Vagina (tissue), 2 donors: ENCODE results near the gene CDK5RAP3. TPM values are rescaled to one million over a fixed set of nuclear protein-coding genes. Genes with fewer than 3 reads are reported as not detected.

ENCODE experiments used
- DNase-seq, 2 donors: peaks; one replicate each; pipeline ENCODE4 v3.0.0-alpha.2; 2017; ENCODE audit errors: extremely low spot score in 2 of 2
- H3K27ac ChIP-seq: fragments of 200-600 bp; sonication (generic); one replicate; pipeline ENCODE4 v1.5.1; 2019
- H3K27me3 ChIP-seq: fragments of 200-600 bp; sonication (generic); one replicate; pipeline ENCODE4 v1.5.1; 2019
- H3K36me3 ChIP-seq, 2 donors: fragments of 200-600 bp; sonication (generic); one replicate each; pipeline ENCODE4 v1.5.1; 2017 to 2019
- H3K4me1 ChIP-seq: fragments of 200-600 bp; sonication (generic); one replicate; pipeline ENCODE4 v1.5.1; 2019
- H3K4me3 ChIP-seq, 2 donors: fragments of 200-600 bp; sonication (generic); 1 replicate in 1 of 2; 2 replicates in 1 of 2; pipeline ENCODE4 v1.5.1; 2016 to 2019
- H3K9me3 ChIP-seq: fragments of 200-600 bp; sonication (generic); one replicate; pipeline ENCODE4 v1.5.1; 2019
- CTCF ChIP-seq, 3 experiments: fragments of 450-650 bp in 2 of 3; fragments of 200-600 bp in 1 of 3; sonication (generic) in 1 of 3; IDR thresholded peaks; one replicate each; pipeline ENCODE4 v1.5.1; 2017 to 2019; ENCODE audit warnings: antibody characterized with exemption in 3 of 3, mild to moderate bottlenecking in 2 of 3, moderate library complexity in 2 of 3
- POLR2A ChIP-seq, 2 donors: fragments of 450-650 bp; IDR thresholded peaks; one replicate each; pipeline ENCODE4 v1.6.1; 2017; ENCODE audit warnings: antibody characterized with exemption in 2 of 2, mild to moderate bottlenecking in 2 of 2, moderate library complexity in 2 of 2
- POLR2AphosphoS5 ChIP-seq, 2 donors: sonication (generic); formaldehyde crosslinking; IDR thresholded peaks; one replicate each; pipeline ENCODE4 v1.9.0; 2017; ENCODE audit warnings: antibody characterized with exemption in 2 of 2, mild to moderate bottlenecking in 2 of 2, low read depth in 1 of 2; ENCODE audit not compliant: insufficient read depth in 1 of 2
- intact Hi-C: fragments of 100-400 bp; cut with DNase I; formaldehyde crosslinking; loops from one replicate; pipeline ENCODE4 v1.15.1; 2023
- total RNA-seq: library from RNA; depleted of rRNA; stranded (reverse); fragments of >200 nt; gene quantifications from one replicate; pipeline ENCODE4 v1.2.3, GENCODE V29; 2016

CDK5RAP3 gene
- total RNA-seq, 1 donor from 2014 or later, result 144 TPM

GRCh38 chr17:47941246-47942095 lies 29.4 kb upstream of the CDK5RAP3 start, which contains the start of gene PNPO:
Gene PNPO (plus strand): TSS chr17:47941571. CDS start chr17:47941676, 105 bp downstream.
- H3K27me3 ChIP-seq, result no peaks in the 10 kb centered on the region
- H3K9me3 ChIP-seq, result no peaks in the 10 kb centered on the region
- peak within 1 kb of the TSS; percentile 75 for H3K27ac ChIP-seq
- peaks cover 22% of the 10 kb centered on the region for H3K4me1 ChIP-seq
- TF ChIP-seq POLR2AphosphoS5 (IDR thresholded peaks at IDR 0.05; ENCODE audit: insufficient read depth in 1 of 2, low read depth in 1 of 2) (peak; percentile 78 to 87), POLR2A (IDR thresholded peaks at IDR 0.05) (no peak)
- intact Hi-C loops, result loop anchor here (10.0 kb wide), 2 partner anchors 47 to 83 kb away; partner anchors contain the start of gene SP2
- peak within 1 kb of the TSS; percentile 73 to 90 for H3K4me3 ChIP-seq
- H3K36me3 ChIP-seq, result peaks cover 0 to 10% of the 10 kb centered on the region in 2 donors
- DNase-seq, result peak; percentile 98 to 99

GRCh38 chr17:47942096-47942510 lies 28.8 kb upstream of the CDK5RAP3 start:
- peaks cover 22% of the 10 kb centered on the region for H3K4me1 ChIP-seq
- peaks cover 0 to 10% of the 10 kb centered on the region in 2 donors for H3K36me3 ChIP-seq
- intact Hi-C loops, result loop anchor here (10.0 kb wide), 2 partner anchors 47 to 83 kb away; partner anchors contain the start of gene SP2
- H3K27ac ChIP-seq, result peak overlapping the region; percentile 75
- H3K27me3 ChIP-seq, result no peaks in the 10 kb centered on the region
- TF ChIP-seq POLR2A (IDR thresholded peaks at IDR 0.05) (no peak), POLR2AphosphoS5 (IDR thresholded peaks at IDR 0.05; ENCODE audit: insufficient read depth in 1 of 2, low read depth in 1 of 2) (no peak), CTCF (IDR thresholded peaks at IDR 0.05) (no peak)
- H3K9me3 ChIP-seq, result no peaks in the 10 kb centered on the region
- DNase-seq, result no peak
- peak overlapping the region; percentile 73 to 90 for H3K4me3 ChIP-seq

DNA sequence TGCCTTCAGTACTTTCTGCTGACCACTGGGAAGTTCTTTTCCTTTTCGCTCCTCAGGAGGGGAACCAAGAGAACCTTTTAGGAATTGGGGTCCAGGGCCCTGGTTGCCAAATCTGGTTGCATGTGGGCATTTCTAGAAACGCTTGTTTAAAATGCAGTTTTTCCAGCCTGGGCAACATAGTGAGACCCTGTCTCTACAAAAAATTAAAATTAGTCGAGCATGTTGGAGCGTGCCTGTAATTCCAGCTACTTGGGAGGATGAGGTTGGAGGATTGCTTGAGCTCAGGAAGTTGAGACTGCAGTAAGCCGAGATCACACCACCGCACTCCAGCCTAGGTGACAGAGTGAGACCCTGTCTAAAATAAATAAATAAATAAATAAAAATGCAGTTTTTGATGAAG lies 28.3 kb upstream of the CDK5RAP3 start:
- H3K36me3 ChIP-seq, result peaks cover 0 to 10% of the 10 kb centered on the region in 2 donors
- H3K4me3 ChIP-seq, result peak overlapping the region in 1 of 2 donors; percentile 90
- TF ChIP-seq POLR2A (IDR thresholded peaks at IDR 0.05) (no peak), POLR2AphosphoS5 (IDR thresholded peaks at IDR 0.05; ENCODE audit: insufficient read depth in 1 of 2, low read depth in 1 of 2) (no peak)
- no peak overlapping the region for H3K27ac ChIP-seq
- no peaks in the 10 kb centered on the region for H3K27me3 ChIP-seq
- DNase-seq, result no peak
- H3K4me1 ChIP-seq, result peaks cover 22% of the 10 kb centered on the region
- no peaks in the 10 kb centered on the region for H3K9me3 ChIP-seq
- intact Hi-C loops, result loop anchor here (10.0 kb wide), 2 partner anchors 48 to 82 kb away; partner anchors contain the start of gene SP2

GRCh38 chr17:47945080-47945479 lies 25.8 kb upstream of the CDK5RAP3 start:
- TF ChIP-seq CTCF (IDR thresholded peaks at IDR 0.05), result no peak
- TF ChIP-seq POLR2A (IDR thresholded peaks at IDR 0.05), result no peak
- no peak for TF ChIP-seq POLR2AphosphoS5 (IDR thresholded peaks at IDR 0.05; ENCODE audit: insufficient read depth in 1 of 2, low read depth in 1 of 2)
- H3K27me3 ChIP-seq, result no peaks in the 10 kb centered on the region
- H3K27ac ChIP-seq, result no peak overlapping the region
- DNase-seq, result no peak
- no peak overlapping the region for H3K4me3 ChIP-seq
- no peaks in the 10 kb centered on the region for H3K9me3 ChIP-seq
- intact Hi-C loops, result loop anchor here (10.0 kb wide), 2 partner anchors 50 to 80 kb away; partner anchors contain the start of gene SP2
- H3K4me1 ChIP-seq, result peaks cover 36% of the 10 kb centered on the region
- H3K36me3 ChIP-seq, result peaks cover 0 to 10% of the 10 kb centered on the region in 2 donors

DNA sequence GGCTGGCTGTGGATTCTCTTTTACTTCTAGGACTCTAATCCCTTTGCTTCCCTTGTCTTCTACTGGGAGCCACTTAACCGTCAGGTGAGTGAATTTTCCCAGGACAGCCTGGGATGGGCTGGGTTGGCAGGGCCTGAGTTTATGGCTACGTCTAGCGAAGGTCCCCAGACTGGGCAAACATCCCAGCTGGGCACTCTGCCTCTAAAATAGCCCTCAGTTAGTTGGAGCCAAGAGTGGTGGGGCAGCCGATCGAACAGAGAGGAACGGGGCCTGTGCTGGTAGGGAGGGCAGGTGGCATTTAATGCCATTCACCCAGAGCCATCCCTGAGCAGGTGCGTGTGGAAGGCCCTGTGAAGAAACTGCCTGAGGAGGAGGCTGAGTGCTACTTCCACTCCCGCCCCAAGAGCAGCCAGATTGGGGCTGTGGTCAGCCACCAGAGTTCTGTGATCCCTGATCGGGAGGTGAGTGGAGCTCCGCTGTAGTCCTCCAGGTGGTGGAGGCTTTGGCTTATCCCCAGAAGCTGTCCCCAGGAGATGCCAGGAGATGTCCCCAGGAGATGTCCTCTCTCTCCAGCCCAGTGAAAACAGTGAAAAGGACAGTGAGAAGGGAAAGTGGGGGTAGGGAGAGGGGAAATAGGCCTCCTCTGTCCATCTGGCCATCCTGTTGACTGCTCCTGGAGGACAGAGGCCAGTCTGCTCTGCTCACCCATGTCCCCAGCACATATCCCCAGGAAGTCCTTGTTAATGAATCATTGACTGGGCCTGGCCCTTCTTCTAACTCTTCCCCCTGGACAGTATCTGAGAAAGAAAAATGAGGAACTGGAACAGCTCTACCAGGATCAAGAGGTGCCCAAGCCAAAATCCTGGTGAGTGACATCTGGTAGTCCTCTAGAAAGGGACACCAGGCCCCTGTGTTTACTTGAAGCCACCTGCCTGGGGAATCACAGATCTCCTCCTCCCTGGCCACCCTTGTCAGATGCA lies 25.1 kb upstream of the CDK5RAP3 start:
- no peak for DNase-seq
- H3K27ac ChIP-seq, result no peak overlapping the region
- TF ChIP-seq CTCF (IDR thresholded peaks at IDR 0.05) (no peak), POLR2A (IDR thresholded peaks at IDR 0.05) (no peak), POLR2AphosphoS5 (IDR thresholded peaks at IDR 0.05; ENCODE audit: insufficient read depth in 1 of 2, low read depth in 1 of 2) (no peak)
- no peaks in the 10 kb centered on the region for H3K9me3 ChIP-seq
- peaks cover 0 to 10% of the 10 kb centered on the region in 2 donors for H3K36me3 ChIP-seq
- H3K4me1 ChIP-seq, result peaks cover 30% of the 10 kb centered on the region
- H3K27me3 ChIP-seq, result no peaks in the 10 kb centered on the region
- no peak overlapping the region for H3K4me3 ChIP-seq
- intact Hi-C loops, result loop anchor here (10.0 kb wide), 2 partner anchors 51 to 79 kb away; partner anchors contain the start of gene SP2
